Colonic mucosa (tissue), 4 donors: ENCODE results near the gene CLDN18. TPM values are rescaled to one million over a fixed set of nuclear protein-coding genes. Genes with fewer than 3 reads are reported as not detected.

Source experiments
- DNase-seq: peaks from one replicate; pipeline ENCODE4 v3.0.0-alpha.2; 2020
- H3K27ac ChIP-seq: fragments of 200-600 bp; one replicate; pipeline ENCODE4 v1.8.0; 2021
- H3K27me3 ChIP-seq: fragments of 200-600 bp; one replicate; pipeline ENCODE4 v1.8.0; 2021
- H3K36me3 ChIP-seq: fragments of 200-600 bp; one replicate; pipeline ENCODE4 v1.8.0; 2021
- H3K4me1 ChIP-seq: fragments of 200-600 bp; one replicate; pipeline ENCODE4 v1.8.0; 2021; ENCODE audit warnings: mild to moderate bottlenecking
- H3K4me3 ChIP-seq: fragments of 200-600 bp; one replicate; pipeline ENCODE4 v1.8.0; 2021
- H3K9ac ChIP-seq, 2 donors: one replicate each; pipeline ENCODE4 v1.7.0; 2013; ENCODE audit warnings: control low read depth in 2 of 2, low read depth in 2 of 2, low read length in 2 of 2
- H3K9me3 ChIP-seq: fragments of 200-600 bp; one replicate; pipeline ENCODE4 v1.8.0; 2021
- intact Hi-C: fragments of 100-400 bp; cut with DNase I; formaldehyde crosslinking; loops from one replicate; pipeline ENCODE4 v1.14.1; 2022
- total RNA-seq, 2 donors: library from RNA; stranded (reverse); fragmentation: NEBNext Ultra II Directional in 1 of 2; extraction: Animal tissue kit (Norgen Biotek cat#: 25700) in 1 of 2; gene quantifications; one replicate each; pipeline ENCODE4 v1.2.1, GENCODE V29; 2021
- TF ChIP-seq, protein P1 (sequence below): fragments of 200-600 bp; IDR thresholded peaks from one replicate; pipeline ENCODE4 v1.8.0; 2022; ENCODE audit warnings: antibody characterized with exemption, mild to moderate bottlenecking
- donor health status: healthy.
- donor health status: DM: no; HTN: no; CAD: no.
- donor health status: DM: no; HTN: no; CAD: no.

The CLDN18 gene
- total RNA-seq, 2 donors from 2014 or later: 0.11 to 0.44 TPM

DNA sequence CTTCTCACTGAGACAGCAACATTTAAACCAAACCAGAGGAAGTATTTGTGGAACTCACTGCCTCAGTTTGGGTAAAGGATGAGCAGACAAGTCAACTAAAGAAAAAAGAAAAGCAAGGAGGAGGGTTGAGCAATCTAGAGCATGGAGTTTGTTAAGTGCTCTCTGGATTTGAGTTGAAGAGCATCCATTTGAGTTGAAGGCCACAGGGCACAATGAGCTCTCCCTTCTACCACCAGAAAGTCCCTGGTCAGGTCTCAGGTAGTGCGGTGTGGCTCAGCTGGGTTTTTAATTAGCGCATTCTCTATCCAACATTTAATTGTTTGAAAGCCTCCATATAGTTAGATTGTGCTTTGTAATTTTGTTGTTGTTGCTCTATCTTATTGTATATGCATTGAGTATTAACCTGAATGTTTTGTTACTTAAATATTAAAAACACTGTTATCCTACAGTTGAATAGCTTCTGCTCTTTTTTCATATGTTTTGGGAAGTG is 23.3 kb downstream of the CLDN18 start:
- Histone ChIP-seq H3K4me1 (no peaks in the 10 kb centered on the region), H3K4me3 (no peak overlapping the region), H3K27ac (no peak overlapping the region), H3K9ac (no peak overlapping the region), H3K36me3 (no peaks in the 10 kb centered on the region), H3K9me3 (no peaks in the 10 kb centered on the region), H3K27me3 (no peaks in the 10 kb centered on the region)
- TF ChIP-seq, protein P1, sequence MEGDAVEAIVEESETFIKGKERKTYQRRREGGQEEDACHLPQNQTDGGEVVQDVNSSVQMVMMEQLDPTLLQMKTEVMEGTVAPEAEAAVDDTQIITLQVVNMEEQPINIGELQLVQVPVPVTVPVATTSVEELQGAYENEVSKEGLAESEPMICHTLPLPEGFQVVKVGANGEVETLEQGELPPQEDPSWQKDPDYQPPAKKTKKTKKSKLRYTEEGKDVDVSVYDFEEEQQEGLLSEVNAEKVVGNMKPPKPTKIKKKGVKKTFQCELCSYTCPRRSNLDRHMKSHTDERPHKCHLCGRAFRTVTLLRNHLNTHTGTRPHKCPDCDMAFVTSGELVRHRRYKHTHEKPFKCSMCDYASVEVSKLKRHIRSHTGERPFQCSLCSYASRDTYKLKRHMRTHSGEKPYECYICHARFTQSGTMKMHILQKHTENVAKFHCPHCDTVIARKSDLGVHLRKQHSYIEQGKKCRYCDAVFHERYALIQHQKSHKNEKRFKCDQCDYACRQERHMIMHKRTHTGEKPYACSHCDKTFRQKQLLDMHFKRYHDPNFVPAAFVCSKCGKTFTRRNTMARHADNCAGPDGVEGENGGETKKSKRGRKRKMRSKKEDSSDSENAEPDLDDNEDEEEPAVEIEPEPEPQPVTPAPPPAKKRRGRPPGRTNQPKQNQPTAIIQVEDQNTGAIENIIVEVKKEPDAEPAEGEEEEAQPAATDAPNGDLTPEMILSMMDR: no peak
- intact Hi-C loops: no loop called here
- DNase-seq: no peak

DNA sequence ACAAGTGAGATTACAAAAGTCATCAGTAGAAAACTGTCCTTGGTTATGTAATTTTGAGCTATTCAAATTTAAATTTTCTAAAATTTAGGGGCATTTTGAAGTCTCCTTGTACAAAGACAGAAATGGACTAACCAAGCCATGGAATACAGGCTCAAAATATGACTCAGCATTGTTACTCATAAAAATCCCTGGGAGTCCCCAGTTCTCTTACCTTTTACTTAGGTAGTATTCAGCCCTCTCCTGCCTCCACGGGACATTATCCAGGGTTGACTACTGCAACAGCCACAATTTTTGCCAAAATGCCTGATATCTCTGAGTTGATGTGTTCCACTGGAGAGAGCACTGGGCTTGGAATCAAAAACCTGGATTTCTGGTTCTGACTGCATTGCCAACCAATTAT is 25.0 kb downstream of the CLDN18 start:
- H3K27ac ChIP-seq: no peak overlapping the region
- H3K27me3 ChIP-seq: no peaks in the 10 kb centered on the region

DNA sequence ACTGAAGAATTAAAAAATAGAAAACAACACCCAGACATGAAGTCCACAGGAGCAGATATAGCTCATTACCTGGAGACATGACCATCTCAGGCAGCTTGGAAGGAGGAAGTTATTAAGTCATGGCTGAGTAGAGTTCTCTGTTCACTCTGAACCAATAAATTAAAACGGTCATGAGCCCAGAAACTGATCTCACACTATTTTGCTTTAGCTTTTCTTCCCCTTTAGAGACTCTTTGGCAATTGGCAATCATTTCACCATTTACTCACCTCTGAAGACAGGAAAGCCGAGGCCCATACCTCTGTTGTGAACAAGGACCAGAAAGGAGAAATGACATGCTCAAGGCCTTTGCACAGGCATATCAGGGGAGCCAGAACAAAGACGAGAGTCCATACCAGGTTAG is 26.6 kb downstream of the CLDN18 start:
- Histone ChIP-seq H3K9ac (no peak overlapping the region), H3K27me3 (no peaks in the 10 kb centered on the region), H3K27ac (no peak overlapping the region), H3K9me3 (no peaks in the 10 kb centered on the region), H3K4me1 (no peaks in the 10 kb centered on the region), H3K36me3 (no peaks in the 10 kb centered on the region), H3K4me3 (no peak overlapping the region)
- intact Hi-C loops: no loop called here
- DNase-seq: no peak
- TF ChIP-seq, protein P1: no peak

More for the DNA sequence above, 25.0 kb downstream of the CLDN18 start:
- Histone ChIP-seq H3K9me3 (no peaks in the 10 kb centered on the region), H3K9ac (no peak overlapping the region), H3K4me1 (no peaks in the 10 kb centered on the region), H3K36me3 (no peaks in the 10 kb centered on the region), H3K4me3 (no peak overlapping the region)
- no peak for DNase-seq
- TF ChIP-seq, protein P1: no peak
- intact Hi-C loops: no loop called here

DNA sequence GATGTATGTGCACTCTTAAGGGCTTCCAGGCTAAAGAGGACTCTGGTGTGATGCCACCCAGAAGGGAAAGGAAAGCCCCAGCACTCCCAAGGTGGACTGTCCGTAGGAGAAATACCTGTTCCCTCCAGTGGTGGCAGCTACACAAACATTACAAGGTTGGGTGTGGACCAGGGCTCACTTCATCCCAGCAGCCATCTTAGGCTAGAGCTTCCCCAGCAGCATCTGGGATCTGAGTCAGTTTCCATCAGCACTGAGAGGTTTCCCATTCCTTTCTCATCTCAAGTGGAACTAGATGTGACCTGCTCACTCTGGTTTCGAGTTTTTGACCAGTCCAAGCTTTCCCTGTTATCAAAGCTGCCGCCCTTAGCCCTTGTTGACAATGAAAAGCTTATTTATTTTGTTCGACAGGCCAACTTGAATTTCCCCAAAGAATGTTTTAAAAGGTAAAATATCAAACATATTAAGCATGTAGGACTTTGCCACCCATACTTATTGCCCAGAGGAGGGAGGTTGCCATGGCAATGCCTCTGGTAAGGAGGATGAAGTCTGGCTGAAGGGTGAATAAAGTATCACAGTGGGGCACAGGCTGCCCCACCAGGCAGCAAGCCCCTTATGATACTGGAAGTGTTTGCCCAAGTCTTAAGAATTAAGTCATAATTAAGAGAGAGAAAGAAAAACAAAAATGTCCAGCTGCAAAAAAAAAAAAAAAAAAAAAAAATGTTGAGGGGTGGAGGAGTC is 28.9 kb downstream of the CLDN18 start:
- no peak overlapping the region for H3K9ac ChIP-seq
- no peaks in the 10 kb centered on the region for H3K9me3 ChIP-seq
- H3K27me3 ChIP-seq: no peaks in the 10 kb centered on the region
- H3K4me1 ChIP-seq: no peaks in the 10 kb centered on the region
- no peak for DNase-seq
- intact Hi-C loops: no loop called here
- no peak overlapping the region for H3K27ac ChIP-seq
- TF ChIP-seq, protein P1: no peak
- H3K4me3 ChIP-seq: no peak overlapping the region
- H3K36me3 ChIP-seq: no peaks in the 10 kb centered on the region

DNA sequence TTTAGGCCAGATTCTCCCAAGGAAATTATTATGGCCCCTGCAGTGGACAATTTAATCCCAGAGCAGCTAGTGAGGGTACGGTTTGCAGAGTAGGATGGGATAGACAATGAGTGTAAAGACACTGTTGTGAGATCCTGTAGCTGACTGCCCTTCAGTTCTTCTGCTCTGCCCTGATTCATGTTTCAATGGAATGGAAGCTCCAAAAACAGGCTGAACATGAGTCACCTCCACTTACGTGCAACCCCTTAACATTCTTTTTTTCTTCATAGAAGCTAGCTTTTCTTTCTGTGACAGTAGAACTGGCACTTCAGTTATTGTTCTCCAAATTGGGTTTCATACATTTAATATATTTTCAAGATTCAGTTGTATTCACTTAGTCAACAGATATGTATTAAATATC is 32.1 kb downstream of the CLDN18 start:
- Histone ChIP-seq H3K36me3 (no peaks in the 10 kb centered on the region), H3K9me3 (no peaks in the 10 kb centered on the region), H3K27me3 (no peaks in the 10 kb centered on the region), H3K4me1 (no peaks in the 10 kb centered on the region), H3K4me3 (no peak overlapping the region), H3K9ac (no peak overlapping the region), H3K27ac (no peak overlapping the region)
- DNase-seq: no peak
- TF ChIP-seq, protein P1: no peak
- intact Hi-C loops: no loop called here
